Mucosa of rectum (tissue), 2 donors: ENCODE data around the gene EXOC6.
"Not testable (repeated sequence)": the region's sequence is repeated elsewhere in the genome, so short reads cannot be mapped to it uniquely, and the experiment has no call there.

Source experiments
- H3K27ac ChIP-seq, 2 donors: one replicate each; pipeline ENCODE4 v1.7.0; 2013; ENCODE audit warnings: inconsistent platforms in 2 of 2, low read depth in 2 of 2, low read length in 2 of 2
- H3K27me3 ChIP-seq, 2 donors: one replicate each; pipeline ENCODE4 v1.7.0; 2013; ENCODE audit warnings: low read length in 2 of 2; ENCODE audit not compliant: control insufficient read depth in 2 of 2, insufficient read depth in 2 of 2
- H3K36me3 ChIP-seq, 2 donors: one replicate each; pipeline ENCODE4 v1.7.0; 2013; ENCODE audit warnings: low read length in 2 of 2; ENCODE audit not compliant: control insufficient read depth in 2 of 2, insufficient read depth in 2 of 2
- H3K4me1 ChIP-seq, 2 donors: one replicate each; pipeline ENCODE4 v1.7.0; 2013; ENCODE audit warnings: low read length in 2 of 2, mild to moderate bottlenecking in 1 of 2; ENCODE audit not compliant: control insufficient read depth in 2 of 2, insufficient read depth in 2 of 2
- H3K4me3 ChIP-seq, 2 donors: one replicate each; pipeline ENCODE4 v1.7.0; 2013; ENCODE audit warnings: low read length in 2 of 2
- H3K9ac ChIP-seq, 2 donors: one replicate each; pipeline ENCODE4 v1.7.0; 2013; ENCODE audit warnings: low read length in 2 of 2, low read depth in 1 of 2, mild to moderate bottlenecking in 1 of 2
- H3K9me3 ChIP-seq, 2 donors: one replicate each; pipeline ENCODE4 v1.7.0; 2013; ENCODE audit warnings: low read length in 2 of 2; ENCODE audit not compliant: control insufficient read depth in 2 of 2
- donor health status: healthy.
- donor health status: Normal muscosa, but diverticular disease.

Gene EXOC6

DNA sequence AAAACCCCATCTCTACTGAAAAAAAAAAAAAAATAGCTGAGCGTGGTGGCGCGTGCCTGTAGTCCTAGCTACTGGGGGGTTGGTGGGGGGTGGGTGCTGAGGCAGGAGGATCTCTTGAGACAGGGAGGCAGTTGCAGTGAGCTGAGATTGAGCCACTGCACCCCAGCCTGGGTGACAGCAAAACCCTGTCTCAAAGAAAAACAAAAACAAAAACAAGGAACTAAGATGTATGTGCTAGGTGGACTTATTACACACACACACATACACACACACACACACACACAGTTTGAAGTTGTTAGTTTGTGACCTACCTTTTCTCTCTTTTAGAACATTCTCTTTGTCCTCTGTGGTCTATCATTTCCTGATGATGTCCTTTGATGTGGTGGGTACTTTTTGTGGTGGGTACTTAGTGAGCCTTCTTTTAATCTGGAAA, 53.5 kb downstream of the EXOC6 start:
- H3K27me3 ChIP-seq, result no peaks in the 10 kb centered on the region
- no peaks in the 10 kb centered on the region for H3K9me3 ChIP-seq
- H3K36me3 ChIP-seq, result peaks cover 0 to 3% of the 10 kb centered on the region in 2 donors

DNA sequence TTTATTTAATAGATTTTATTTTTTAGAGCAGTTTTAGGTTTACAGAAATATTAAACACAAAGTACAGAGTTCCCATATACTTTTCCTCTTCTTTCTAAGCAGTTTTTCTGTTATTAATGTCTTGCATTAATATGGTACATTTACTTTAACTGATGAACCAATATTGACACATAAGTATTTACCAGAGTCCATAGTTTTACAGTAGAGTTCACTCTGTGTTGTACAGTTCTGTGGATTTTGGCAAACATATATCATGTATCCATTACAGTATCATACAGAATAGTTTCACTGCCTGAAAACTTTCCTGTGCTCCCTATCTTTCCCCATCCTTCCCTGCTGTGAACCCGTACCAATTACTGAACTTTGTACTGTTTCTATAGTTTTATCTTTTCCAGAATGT, 55.3 kb downstream of the EXOC6 start:
- no peaks in the 10 kb centered on the region for H3K27me3 ChIP-seq
- no peak overlapping the region for H3K27ac ChIP-seq
- no peak overlapping the region for H3K9ac ChIP-seq
- H3K36me3 ChIP-seq, result peaks cover 0 to 5% of the 10 kb centered on the region in 2 donors
- H3K4me3 ChIP-seq, result no peak overlapping the region
- no peaks in the 10 kb centered on the region for H3K9me3 ChIP-seq
- no peaks in the 10 kb centered on the region for H3K4me1 ChIP-seq

More for the DNA sequence above, 53.5 kb downstream of the EXOC6 start:
- H3K27ac ChIP-seq, result no peak overlapping the region
- H3K4me1 ChIP-seq, result no peaks in the 10 kb centered on the region
- H3K9ac ChIP-seq, result no peak overlapping the region
- H3K4me3 ChIP-seq, result no peak overlapping the region

DNA sequence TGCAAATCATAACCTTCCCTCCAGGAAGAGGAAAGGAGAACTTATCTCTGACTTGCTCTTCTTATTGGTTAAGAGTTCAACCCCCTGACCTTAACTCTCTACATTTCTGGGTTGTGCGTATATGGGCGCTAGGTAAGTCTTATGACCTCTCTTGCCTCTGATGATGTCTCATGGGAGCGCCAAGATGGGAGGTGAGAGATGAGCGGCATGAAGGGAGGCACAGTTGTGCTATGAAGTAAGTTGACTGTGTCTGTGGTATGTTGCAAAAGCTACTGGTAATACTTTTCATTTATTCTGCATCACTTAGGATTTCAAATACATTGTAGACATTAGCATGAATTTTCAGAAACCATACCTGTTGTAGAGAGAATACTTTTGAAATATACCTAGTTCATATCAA, 59.0 kb downstream of the EXOC6 start:
- no peak overlapping the region for H3K9ac ChIP-seq
- H3K4me1 ChIP-seq, result no peaks in the 10 kb centered on the region
- H3K4me3 ChIP-seq, result no peak overlapping the region
- no peaks in the 10 kb centered on the region for H3K9me3 ChIP-seq
- H3K36me3 ChIP-seq, result peaks cover 0 to 5% of the 10 kb centered on the region in 2 donors
- no peaks in the 10 kb centered on the region for H3K27me3 ChIP-seq
- H3K27ac ChIP-seq, result no peak overlapping the region

- not testable (repeated sequence) for H3K9ac ChIP-seq, H3K4me3 ChIP-seq, H3K27ac ChIP-seq, H3K27me3 ChIP-seq, H3K9me3 ChIP-seq, H3K36me3 ChIP-seq, H3K4me1 ChIP-seq
These were observed 64.3 kb downstream of the EXOC6 start for GRCh38 chr10:92912631-92913030.

GRCh38 chr10:92913973-92914372, 65.7 kb downstream of the EXOC6 start:
- Histone ChIP-seq H3K4me1 (no peaks in the 10 kb centered on the region), H3K27me3 (no peaks in the 10 kb centered on the region), H3K9ac (no peak overlapping the region), H3K36me3 (peaks cover 0 to 4% of the 10 kb centered on the region in 2 donors), H3K9me3 (no peaks in the 10 kb centered on the region), H3K4me3 (no peak overlapping the region), H3K27ac (no peak overlapping the region)

- peaks cover 0 to 4% of the 10 kb centered on the region in 2 donors for H3K36me3 ChIP-seq
- no peak overlapping the region for H3K4me3 ChIP-seq
- no peak overlapping the region for H3K9ac ChIP-seq
- H3K9me3 ChIP-seq, result no peaks in the 10 kb centered on the region
- H3K27me3 ChIP-seq, result no peaks in the 10 kb centered on the region
- no peak overlapping the region for H3K27ac ChIP-seq
- H3K4me1 ChIP-seq, result no peaks in the 10 kb centered on the region
These were observed 66.4 kb downstream of the EXOC6 start for GRCh38 chr10:92914478-92915325.

DNA sequence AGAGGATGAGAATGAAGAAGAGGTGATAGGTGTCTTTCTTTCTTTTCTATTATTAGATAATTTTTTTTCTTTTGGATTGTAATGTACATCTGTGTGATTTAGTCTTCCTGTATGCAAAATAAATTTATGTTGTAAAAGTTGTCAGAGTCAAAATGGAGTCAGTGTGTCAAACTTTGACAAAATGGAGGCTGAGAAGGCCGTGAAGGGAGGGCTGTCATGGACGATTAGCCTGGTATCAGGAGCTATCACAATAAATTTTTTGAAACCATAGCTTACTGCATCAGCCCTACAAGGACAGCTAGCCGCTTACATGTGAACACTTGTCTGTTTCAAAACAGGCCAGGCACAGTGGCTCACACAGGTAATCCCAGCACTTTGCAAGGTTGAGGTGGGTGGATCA, 67.6 kb downstream of the EXOC6 start:
- H3K27ac ChIP-seq, result no peak overlapping the region
- H3K4me3 ChIP-seq, result no peak overlapping the region
- H3K9me3 ChIP-seq, result peaks cover 0 to 2% of the 10 kb centered on the region in 2 donors
- no peak overlapping the region for H3K9ac ChIP-seq
- H3K36me3 ChIP-seq, result peaks cover 0 to 4% of the 10 kb centered on the region in 2 donors
- no peaks in the 10 kb centered on the region for H3K4me1 ChIP-seq
- H3K27me3 ChIP-seq, result no peaks in the 10 kb centered on the region

- no peak overlapping the region for H3K9ac ChIP-seq
- H3K9me3 ChIP-seq, result peaks cover 0 to 2% of the 10 kb centered on the region in 2 donors
- H3K27me3 ChIP-seq, result no peaks in the 10 kb centered on the region
- H3K4me1 ChIP-seq, result no peaks in the 10 kb centered on the region
- no peak overlapping the region for H3K4me3 ChIP-seq
- no peak overlapping the region for H3K27ac ChIP-seq
- peaks cover 0 to 4% of the 10 kb centered on the region in 2 donors for H3K36me3 ChIP-seq
These were observed 68.1 kb downstream of the EXOC6 start for GRCh38 chr10:92916433-92916832.

DNA sequence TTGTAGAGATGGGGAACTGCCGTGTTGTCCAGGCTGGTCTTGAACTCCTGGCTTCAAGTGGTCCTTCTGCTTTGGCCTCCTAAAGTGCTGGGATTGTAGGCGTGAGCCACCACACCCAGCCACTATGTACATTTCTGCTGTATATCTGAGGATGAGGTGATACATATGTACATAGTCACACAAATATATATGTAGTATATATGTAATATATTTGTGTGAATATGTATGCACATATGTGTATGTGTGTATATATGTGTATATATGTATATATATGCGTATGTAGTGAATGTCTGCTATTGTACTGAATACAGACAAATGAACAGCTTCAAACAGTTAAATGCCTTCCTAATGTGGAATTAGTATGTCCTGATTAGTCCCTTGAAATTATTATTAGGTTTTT, 70.3 kb downstream of the EXOC6 start:
- Histone ChIP-seq H3K27ac (no peak overlapping the region), H3K4me3 (no peak overlapping the region), H3K9me3 (peaks cover 0 to 2% of the 10 kb centered on the region in 2 donors), H3K9ac (no peak overlapping the region), H3K27me3 (no peaks in the 10 kb centered on the region), H3K36me3 (no peaks in the 10 kb centered on the region), H3K4me1 (no peaks in the 10 kb centered on the region)

GRCh38 chr10:92920866-92921265, 72.5 kb downstream of the EXOC6 start:
- no peak overlapping the region for H3K9ac ChIP-seq
- H3K27ac ChIP-seq, result no peak overlapping the region
- H3K36me3 ChIP-seq, result no peaks in the 10 kb centered on the region
- H3K9me3 ChIP-seq, result peaks cover 0 to 2% of the 10 kb centered on the region in 2 donors
- H3K4me3 ChIP-seq, result no peak overlapping the region
- no peaks in the 10 kb centered on the region for H3K27me3 ChIP-seq
- no peaks in the 10 kb centered on the region for H3K4me1 ChIP-seq
